ENCODE measurements around the gene WDR43. TPM values are rescaled to one million over a fixed set of nuclear protein-coding genes. Genes with fewer than 3 reads are reported as not detected.
"Not testable (repeated sequence)": the region's sequence is repeated elsewhere in the genome, so short reads cannot be mapped to it uniquely, and the experiment has no call there.

Gene WDR43
- total RNA-seq, 1 donor from 2014 or later = 64.8 TPM

DNA sequence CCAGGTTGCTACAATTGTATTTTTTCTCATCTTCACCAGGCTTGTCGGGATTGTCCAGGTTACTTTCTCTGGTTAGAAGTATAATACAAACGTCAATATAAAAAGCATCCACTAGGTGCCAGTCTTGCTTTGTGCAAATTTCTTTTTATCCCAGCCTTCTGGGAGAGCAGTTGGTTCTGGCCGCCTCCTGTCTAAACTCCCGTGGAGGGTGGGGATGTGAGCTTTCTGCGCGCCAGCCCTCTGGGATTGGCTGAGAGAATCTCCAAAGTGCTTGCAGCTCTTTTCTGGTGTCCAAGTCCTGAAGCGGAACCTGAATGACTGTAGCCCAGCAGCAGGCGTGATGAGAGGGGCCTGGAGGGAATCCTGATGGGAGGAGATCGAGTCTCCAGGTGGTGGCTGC lies 64.2 kb downstream of the WDR43 start:
- FAIRE-seq = peak; percentile 51
- peak; percentile 53 to 69 for DNase-seq (ENCODE audit: low spot score in 2 of 2)

DNA sequence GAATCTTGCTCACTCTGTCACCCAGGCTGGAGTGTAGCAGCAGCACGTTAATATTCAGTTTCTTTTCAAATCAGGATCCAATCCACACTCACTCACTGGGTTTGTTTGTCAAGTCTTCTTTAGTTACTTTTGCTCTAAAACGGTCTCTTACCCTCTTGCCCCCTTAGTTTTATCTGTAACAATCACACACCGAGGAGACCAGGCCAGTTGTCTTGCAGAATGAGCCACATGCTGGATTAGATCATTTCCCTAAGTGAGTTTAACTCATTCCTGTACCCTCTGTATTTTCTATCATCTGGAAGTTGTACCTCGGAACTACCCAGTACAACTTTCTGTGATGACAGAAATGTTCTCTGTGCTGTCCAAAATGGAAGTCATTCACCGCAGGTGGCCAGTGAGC lies 65.9 kb downstream of the WDR43 start:
- DNase-seq (ENCODE audit: low spot score in 2 of 2) (no peak), FAIRE-seq (no peak)

DNA sequence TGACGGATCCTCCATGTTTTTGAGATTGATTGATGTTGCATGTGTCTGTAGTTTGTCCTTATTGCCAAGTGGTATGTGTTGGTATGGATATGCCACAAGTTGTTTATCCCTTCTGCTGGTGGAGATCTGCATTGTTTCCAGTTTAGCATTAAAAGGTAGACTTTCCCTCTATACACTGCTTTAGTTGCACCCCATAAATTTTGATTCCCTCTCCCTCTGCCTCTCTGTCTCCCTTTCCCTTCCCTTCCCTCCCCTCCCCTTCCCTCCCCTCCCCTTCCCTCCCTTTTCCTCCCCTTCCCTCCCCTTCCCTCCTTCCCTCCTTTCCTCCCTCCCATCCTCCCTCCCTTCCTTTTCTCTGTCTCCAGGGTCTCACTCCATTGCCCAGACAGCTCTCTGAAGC lies 68.0 kb downstream of the WDR43 start:
- DNase-seq (ENCODE audit: low spot score in 2 of 2) = no peak
- FAIRE-seq = no peak

DNA sequence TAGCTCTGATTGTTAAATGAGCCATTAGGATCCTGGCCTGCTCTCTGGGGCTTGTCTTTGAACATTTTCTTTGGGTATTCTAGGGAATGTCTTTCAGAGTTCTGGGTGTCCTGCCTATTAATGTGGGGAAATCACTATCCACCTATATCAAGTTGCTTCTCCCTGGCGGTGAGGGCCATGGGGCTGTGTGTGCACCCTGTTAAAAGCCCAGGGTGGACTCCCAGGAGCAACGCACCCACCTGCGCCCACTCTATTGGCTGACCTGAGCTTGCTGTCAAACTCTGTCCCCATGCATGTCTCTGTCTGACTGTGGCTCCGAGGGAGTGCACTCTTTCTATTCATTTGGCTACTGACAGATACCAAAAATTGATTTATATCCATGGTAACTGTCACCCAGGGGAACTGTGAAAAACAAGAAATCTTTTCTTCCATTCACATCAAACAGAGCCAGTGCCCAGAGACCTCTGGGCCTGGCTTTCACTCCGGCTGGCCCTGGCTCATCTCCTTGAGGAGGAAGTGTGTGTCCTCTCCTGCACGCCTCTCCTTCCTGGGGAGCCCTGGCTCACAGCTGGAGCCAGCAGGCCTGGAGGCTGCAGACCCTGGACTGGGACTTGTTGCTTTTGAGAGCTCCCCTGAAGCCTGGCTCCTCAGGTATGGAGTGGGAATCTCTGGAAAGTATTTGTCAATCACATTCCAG lies 76.1 kb downstream of the WDR43 start:
- FAIRE-seq (no peak), DNase-seq (ENCODE audit: low spot score in 2 of 2) (no peak)

DNA sequence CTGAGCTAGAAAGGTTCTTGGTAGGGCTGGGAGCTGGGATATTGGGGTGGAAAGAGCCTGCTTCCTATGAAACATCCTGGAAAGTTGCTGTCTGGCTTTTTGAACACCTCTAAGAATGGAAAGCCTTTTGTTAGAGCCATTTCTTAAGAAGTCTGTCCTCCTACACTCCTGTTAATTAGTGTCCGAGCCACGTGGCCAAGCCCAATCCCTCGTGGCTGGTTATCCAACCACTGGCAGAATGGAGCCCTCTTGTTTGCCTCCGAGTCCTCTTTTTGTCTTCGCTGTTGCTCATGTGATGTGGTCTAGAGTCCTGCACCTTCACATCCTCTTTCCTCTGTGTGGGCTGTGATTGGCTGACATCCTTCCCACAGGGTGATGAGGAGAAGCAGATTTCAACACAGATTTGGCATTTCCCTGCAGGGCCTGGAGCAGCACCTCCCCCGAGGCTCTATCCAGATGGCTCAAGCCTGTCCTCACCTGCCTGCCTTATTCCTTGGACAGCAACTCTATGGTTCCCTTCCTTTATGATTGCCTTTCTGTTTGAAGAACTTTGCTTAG lies 78.4 kb downstream of the WDR43 start:
- FAIRE-seq (no peak), DNase-seq (ENCODE audit: low spot score in 2 of 2) (no peak)

DNA sequence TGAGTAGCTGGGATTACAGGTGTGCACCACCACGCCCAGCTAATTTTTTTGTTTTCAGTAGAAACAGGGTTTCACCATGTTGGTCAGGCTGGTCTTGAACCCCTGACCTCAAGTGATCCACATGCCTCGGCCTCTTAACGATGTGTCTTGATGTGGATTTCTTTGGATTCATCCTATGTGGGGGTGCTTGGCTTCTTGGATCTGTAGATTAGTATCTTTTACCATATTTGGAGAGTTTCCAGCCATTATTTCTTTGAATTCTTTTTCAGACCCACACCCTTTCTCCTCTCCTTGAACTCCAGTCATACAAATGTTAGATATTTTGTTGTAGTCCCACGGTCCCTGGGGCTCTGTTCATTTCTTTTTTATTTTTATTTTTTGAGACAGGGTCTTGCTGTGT lies 79.8 kb downstream of the WDR43 start:
- FAIRE-seq (no peak), DNase-seq (ENCODE audit: low spot score in 2 of 2) (no peak)

DNA sequence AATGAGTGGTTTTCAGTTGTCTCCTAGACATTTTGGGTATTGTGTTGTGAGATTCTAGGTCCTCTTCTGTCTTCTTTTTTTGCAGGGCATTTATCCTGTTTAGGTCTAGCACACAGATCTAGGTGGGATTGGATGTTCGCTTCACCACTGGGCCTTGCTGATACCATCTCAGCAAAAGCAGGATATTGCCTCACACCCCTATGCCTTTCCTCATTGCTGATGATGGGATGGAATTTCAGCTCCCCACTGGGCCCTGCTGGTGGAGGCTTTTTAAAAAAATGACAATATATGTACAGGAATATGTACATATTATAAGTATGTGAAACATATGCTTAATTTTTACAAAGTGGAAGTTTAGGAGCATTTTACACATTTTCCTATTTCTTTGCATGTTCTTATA lies 81.2 kb downstream of the WDR43 start:
- FAIRE-seq = no peak

DNA sequence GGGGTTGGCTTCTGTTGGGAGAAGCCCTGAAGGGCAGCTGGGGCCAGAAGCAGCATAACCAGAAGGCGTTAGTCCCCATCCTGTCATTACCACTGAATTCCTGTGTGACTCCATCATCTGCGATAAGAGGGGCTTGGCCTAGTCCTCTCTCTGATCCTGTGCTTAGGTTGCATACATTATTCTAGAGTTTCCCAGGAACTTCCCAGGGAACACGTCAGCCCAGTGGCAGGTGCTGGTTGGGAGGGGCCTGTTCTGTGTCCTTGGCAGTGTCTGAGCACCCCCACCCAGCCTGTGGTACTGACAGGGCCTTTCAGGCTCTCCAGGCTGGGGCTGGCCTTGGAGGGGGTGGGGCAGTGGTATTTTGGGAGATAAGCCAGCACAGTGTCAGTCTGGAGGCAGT lies 82.1 kb downstream of the WDR43 start:
- DNase-seq (ENCODE audit: low spot score in 2 of 2) = no peak
- no peak for FAIRE-seq

More for the DNA sequence above, 81.2 kb downstream of the WDR43 start:
- no peak for DNase-seq (ENCODE audit: low spot score in 2 of 2)

DNA sequence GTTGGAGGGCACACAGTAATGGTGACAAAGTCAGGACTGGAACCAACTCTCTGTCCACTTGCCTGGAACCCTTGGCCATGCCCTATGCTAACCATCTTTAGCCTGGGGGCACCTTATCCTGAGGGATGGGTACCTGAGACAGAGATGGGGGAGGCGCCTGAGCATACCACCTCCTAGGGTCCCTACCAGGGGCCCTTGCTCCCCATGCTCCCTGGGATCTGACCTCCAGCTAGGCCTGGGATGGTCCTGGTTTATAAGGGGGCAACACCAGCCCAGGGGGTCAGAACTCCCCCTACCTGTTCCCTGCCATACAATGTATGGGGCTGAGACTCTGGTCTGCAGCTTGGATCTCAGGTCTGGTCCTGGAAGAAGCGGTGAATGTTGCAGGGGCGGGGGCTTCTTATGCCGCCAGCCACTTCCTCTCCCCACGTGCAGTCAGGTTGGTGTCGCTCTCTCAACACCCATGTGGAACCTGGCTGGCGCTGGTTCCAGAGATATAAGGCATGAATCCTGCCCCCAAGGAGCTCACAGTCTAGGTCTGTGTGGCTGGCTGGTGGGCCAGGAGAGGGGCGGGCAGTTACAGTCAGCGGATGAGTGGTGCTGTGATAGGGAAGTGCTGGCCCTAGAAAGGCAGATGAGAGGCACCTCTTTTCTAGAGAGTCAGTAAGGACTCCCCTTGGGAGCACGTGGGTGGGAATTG lies 82.9 kb downstream of the WDR43 start:
- DNase-seq (ENCODE audit: low spot score in 2 of 2) = no peak
- FAIRE-seq = no peak

DNA sequence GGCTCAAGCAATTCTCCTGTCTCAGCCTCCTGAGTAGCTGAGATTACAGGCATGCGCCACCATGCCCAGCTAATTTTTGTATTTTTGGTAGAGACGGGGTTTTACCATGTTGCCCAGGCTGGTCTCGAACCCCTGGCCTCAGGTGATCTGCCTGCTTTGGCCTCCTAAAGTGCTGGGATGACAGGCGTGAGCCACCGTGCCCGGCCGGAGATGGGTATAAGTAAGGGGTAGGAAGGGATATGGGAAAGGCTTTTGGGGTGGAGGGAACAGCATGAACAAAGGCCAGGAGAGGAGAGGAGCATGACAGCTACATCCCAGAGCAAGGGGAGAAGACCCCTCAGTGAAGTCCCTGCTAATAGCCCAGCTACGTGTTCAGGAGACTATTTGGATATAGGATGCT lies 83.5 kb downstream of the WDR43 start:
- DNase-seq (ENCODE audit: low spot score in 2 of 2) = not testable (repeated sequence)

DNA sequence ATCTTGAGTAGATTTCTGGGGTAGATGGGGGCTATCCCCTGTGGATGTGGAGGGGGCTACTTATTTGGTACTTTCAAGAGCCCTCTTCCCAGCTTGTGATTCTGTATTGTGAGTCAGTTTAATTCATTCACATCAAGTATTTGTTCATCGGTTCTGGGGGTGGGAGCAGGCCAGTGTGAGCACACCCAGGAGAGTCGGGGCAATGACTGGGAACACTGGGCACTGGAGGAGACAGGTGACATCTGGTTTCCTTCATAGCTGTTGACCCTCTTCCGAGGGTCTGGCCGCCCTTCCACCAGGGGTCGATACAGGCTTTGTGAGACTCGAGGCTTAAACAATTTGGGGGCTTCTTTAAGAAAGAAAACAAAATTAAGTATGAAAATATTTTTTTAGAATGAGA lies 84.1 kb downstream of the WDR43 start:
- no peak for FAIRE-seq
- DNase-seq (ENCODE audit: low spot score in 2 of 2) = no peak

More for the DNA sequence above, 83.5 kb downstream of the WDR43 start:
- not testable (repeated sequence) for FAIRE-seq

DNA sequence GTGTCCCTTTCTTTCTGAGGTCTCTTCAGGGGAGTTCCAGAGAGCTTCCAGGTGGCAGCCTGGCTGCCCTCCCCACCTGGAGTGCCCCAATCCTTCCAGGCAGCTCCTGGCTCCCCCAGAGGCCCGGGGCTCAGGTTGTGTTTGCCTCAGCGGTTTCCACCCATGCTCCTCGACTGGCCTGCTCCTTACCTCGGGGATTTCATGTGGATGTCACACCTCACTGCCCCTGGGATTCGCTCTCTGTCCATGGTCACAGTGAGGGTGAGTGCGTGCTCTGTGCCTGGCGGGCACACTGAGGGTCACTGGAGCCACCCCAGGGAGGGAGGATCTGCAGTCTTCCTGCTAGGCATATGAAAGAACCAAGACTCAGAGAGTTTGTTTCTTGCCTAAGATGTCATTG lies 84.6 kb downstream of the WDR43 start:
- DNase-seq (ENCODE audit: low spot score in 2 of 2) (no peak), FAIRE-seq (no peak)

DNA sequence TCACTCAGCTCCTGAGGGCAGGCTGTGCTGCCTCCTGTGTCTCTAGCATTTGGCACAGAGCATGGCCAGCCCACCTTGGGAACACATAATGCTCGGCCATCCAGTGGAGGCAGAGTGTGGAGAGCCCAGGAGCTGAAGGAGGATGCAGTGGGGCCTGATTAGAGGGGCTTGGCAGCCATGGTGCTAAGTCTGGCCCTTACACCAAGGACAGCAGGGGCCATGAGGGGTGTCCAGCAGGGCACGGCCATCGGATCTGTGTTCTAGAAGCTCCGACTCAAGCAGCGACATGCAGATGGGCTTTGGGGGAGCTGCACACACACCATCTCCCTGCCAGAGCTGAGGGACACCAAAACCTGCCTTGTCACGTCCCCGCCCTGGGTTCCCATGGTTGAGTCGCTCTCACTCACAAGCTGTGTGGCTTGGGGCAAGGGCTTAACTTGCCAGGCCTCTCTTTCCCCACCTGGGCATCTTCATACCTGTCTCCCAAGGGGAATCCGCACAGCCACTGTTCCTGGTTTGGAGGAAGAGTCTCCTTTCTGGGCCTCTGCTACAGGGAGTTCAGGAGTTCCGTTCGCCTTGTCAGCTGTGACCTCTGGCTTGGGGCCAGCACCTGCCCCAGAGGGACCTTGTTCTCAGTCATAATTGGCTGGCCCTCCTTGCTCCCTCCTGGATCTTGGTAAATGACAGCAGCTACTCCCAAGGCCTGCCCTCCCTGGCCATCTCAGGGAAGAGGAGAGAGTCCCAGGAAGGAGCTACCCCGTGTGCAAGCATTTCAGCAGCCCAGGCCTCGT lies 85.3 kb downstream of the WDR43 start:
- DNase-seq (ENCODE audit: low spot score in 2 of 2) (no peak), FAIRE-seq (no peak)

DNA sequence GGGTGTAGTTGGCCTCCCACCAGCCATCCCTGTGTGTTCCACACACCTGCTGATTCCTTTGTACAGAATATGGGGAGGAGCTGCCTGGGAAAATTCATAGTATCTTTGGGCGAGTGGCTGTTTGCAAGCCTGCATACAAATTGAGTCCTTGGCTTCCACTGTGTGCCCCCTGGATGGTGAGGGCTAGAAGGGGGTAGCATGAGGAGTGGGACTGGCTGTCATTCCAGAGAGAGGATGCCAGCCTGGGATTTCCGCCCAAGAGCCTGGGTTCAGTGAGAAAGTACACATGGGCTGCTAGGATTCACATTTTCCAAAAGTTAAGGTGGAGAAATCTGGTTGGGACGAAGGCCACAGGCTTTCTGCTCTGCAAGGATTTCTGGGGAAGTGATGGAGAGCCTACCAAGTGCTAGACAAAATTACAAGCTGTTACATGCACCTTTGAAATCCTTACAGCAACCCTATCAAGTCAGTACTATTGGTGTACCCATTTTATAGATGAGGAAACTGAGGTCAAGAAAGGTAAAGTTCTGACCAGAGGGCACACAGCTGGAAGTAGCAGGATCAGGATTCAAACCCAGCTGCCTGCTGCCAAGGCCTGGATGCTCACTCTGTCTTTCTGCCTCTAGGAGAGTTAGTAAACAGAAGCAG lies 86.0 kb downstream of the WDR43 start:
- FAIRE-seq (no peak), DNase-seq (ENCODE audit: low spot score in 2 of 2) (no peak)

DNA sequence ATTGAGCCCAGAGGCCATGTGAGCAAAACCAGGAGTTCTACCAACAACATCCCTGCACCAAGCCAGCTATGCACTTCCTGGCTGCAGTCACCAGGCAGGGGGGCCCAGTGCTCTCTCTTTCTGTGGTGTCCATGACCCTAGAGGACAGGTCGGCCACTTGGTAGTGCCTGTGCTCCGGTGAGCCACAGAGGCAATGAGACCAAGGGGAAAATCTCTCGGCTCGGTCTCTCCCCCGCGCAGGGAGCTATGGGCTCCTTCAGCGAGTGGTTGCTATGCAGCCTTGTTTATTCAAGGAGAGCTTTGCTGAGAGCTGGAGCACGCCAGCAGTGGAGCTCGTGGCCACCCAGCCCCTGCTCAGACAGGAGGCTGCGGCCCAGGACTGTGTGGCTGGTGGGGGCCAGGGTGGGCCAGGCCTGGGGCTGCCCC lies 86.6 kb downstream of the WDR43 start, which contains the start of gene TOGARAM2:
Gene TOGARAM2, plus strand, starts transcription at position 283 of the 426 bp plus-strand sequence. CDS start 13,537 bp downstream, outside the sequence.
- FAIRE-seq (no peak), DNase-seq (ENCODE audit: low spot score in 2 of 2) (peak in 1 of 2 donors; percentile 41)

DNA sequence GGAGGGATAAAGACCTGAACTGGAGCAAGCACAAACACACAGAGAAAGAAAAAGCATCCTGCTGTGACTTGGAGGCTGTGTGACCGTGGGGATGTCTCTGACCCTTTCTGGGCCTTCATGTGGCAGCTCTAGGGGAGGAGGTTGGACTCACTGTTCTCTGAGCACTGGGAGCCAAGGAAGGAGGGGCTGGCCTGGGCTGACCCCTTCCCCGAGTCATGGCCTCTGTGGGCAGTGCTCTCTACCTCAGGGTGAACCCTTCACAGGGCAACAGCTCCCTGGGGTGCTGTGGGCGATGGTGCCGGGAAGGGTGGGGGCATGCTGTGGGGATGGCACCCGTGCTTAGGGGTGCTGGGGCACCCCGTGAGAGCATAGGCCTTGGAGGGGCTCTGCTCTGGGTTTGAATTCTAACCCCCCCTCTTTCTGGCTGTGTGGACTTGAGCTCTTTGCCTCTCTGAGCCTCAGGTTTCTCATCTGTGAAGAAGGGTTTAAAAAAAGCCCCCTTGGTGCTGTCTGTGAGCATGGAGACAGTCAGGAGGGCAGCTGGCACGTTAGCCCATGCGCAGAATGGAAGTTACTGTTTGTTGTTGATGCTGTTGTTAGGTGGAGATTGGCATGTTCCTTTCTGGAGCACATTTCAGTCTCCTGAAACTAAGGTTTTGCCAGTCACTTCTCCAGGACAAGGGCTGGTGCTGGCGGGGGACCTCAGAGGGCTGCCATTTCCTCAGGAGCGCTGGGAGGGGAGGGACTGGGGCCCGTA lies 87.3 kb downstream of the WDR43 start:
- no peak for DNase-seq (ENCODE audit: low spot score in 2 of 2)
- no peak for FAIRE-seq

DNA sequence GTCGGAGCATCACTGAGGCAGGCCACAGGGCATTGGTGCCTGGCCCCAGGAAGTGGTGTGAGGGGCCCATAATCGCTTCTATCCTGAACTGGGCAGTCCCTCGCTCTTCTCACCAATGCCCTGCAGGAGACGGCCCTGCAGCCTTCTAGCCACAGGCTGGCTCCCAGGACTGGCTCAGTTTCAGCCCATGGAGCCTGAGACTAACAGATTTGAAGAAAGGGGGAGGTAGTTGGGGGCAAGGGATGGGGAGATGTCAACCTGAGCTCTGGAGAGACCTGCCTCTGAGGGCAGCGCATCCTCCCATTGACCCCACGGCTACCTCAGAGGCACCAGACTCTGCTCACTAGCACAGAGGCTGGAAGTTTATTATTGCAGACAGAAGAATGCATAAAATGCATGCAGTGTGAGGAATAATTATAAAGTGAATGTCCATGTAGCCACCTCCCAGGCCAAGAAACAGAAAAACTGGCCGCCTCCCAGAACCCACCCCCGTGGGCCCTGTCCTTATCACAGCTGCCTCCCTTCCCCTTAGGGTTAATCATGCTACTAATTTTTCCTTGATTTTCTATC lies 88.0 kb downstream of the WDR43 start:
- DNase-seq (ENCODE audit: low spot score in 2 of 2) = no peak
- no peak for FAIRE-seq

DNA sequence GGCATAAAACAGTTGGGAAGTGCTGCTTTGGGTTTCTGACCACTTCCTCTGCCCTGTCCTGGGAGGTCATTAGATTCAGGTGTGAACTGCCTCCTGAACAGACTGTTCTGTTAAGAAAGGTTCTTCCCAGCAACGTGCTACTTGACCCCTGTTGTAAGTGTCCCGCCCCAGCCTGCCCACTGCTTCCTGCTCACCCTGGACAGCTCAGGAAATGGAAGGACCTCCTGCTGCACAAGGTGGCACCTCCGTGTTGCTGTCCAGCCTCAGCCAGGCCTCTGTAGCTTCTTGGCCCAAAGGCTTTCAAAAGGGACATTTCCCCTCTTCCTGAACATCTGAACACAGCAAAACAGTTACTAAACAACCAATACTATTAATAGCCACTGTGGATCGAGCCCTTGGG lies 92.0 kb downstream of the WDR43 start:
- no peak for FAIRE-seq

DNA sequence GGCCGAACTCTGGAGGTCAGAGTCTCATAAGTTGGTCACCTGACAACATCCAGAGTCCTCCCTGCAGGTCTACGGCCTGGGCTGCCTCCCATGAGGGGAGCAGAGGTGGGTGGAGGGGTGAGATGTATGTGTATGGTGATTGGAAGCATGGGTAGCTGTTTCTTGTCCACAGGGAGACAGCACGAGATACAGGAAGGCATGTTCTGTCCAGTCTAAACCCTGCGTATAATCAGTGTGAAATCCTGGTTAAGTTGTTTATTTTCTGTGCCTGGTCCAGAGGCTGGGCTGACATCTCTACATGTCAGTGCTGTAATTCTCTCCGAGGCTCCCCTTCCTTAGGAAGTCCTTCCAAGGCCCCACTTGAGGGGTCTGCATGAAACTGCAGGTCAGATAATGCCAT lies 95.5 kb downstream of the WDR43 start:
- no peak for FAIRE-seq

More for the DNA sequence above, 92.0 kb downstream of the WDR43 start:
- DNase-seq (ENCODE audit: low spot score in 2 of 2) = no peak

More for the DNA sequence above, 95.5 kb downstream of the WDR43 start:
- no peak for DNase-seq (ENCODE audit: low spot score in 2 of 2)
